Colonic mucosa (tissue), 4 donors: ENCODE results near the gene FBXO44. TPM values are rescaled to one million over a fixed set of nuclear protein-coding genes. Genes with fewer than 3 reads are reported as not detected.
A peak's percentile ranks its signal among the peaks of the same experiment; 100 is the strongest.
"Not testable (repeated sequence)": the region's sequence is repeated elsewhere in the genome, so short reads cannot be mapped to it uniquely, and the experiment has no call there.

Experiments used
- DNase-seq: peaks from one replicate; pipeline ENCODE4 v3.0.0-alpha.2; 2020
- H3K27ac ChIP-seq: fragments of 200-600 bp; one replicate; pipeline ENCODE4 v1.8.0; 2021
- H3K27me3 ChIP-seq: fragments of 200-600 bp; one replicate; pipeline ENCODE4 v1.8.0; 2021
- H3K36me3 ChIP-seq: fragments of 200-600 bp; one replicate; pipeline ENCODE4 v1.8.0; 2021
- H3K4me1 ChIP-seq: fragments of 200-600 bp; one replicate; pipeline ENCODE4 v1.8.0; 2021; ENCODE audit warnings: mild to moderate bottlenecking
- H3K4me3 ChIP-seq: fragments of 200-600 bp; one replicate; pipeline ENCODE4 v1.8.0; 2021
- H3K9ac ChIP-seq, 2 donors: one replicate each; pipeline ENCODE4 v1.7.0; 2013; ENCODE audit warnings: control low read depth in 2 of 2, low read depth in 2 of 2, low read length in 2 of 2
- H3K9me3 ChIP-seq: fragments of 200-600 bp; one replicate; pipeline ENCODE4 v1.8.0; 2021
- intact Hi-C: fragments of 100-400 bp; cut with DNase I; formaldehyde crosslinking; loops from one replicate; pipeline ENCODE4 v1.14.1; 2022
- total RNA-seq, 2 donors: library from RNA; stranded (reverse); fragmentation: NEBNext Ultra II Directional in 1 of 2; extraction: Animal tissue kit (Norgen Biotek cat#: 25700) in 1 of 2; gene quantifications; one replicate each; pipeline ENCODE4 v1.2.1, GENCODE V29; 2021
- TF ChIP-seq, protein P1 (sequence below): fragments of 200-600 bp; IDR thresholded peaks from one replicate; pipeline ENCODE4 v1.8.0; 2022; ENCODE audit warnings: antibody characterized with exemption, mild to moderate bottlenecking
- donor health status: healthy.
- donor health status: DM: no; HTN: no; CAD: no.
- donor health status: DM: no; HTN: no; CAD: no.

The FBXO44 gene
- total RNA-seq, 2 donors from 2014 or later, result 5.3 to 7.5 TPM

DNA sequence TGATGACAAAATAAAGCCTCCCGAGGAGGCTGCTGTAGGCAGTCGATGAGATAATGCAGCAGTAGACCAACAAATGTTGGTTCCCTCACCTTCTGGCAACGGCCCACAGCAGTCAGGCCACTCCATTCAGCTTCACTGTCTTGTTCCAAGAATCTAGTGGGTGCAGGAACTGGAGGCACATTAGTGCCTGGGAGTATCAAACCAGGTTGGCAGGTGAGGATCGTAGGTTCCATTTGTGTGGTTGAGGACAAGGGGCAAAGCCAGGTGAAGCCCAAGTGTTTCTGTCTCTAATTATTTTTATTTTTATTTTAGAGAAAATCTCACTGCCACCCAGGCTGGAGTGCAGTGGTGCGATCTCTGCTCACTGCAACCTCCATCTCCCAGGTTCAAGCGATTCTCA is 13.7 kb upstream of the FBXO44 start:
- TF ChIP-seq, protein P1, sequence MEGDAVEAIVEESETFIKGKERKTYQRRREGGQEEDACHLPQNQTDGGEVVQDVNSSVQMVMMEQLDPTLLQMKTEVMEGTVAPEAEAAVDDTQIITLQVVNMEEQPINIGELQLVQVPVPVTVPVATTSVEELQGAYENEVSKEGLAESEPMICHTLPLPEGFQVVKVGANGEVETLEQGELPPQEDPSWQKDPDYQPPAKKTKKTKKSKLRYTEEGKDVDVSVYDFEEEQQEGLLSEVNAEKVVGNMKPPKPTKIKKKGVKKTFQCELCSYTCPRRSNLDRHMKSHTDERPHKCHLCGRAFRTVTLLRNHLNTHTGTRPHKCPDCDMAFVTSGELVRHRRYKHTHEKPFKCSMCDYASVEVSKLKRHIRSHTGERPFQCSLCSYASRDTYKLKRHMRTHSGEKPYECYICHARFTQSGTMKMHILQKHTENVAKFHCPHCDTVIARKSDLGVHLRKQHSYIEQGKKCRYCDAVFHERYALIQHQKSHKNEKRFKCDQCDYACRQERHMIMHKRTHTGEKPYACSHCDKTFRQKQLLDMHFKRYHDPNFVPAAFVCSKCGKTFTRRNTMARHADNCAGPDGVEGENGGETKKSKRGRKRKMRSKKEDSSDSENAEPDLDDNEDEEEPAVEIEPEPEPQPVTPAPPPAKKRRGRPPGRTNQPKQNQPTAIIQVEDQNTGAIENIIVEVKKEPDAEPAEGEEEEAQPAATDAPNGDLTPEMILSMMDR, result no peak
- Histone ChIP-seq H3K36me3 (no peaks in the 10 kb centered on the region), H3K27ac (no peak overlapping the region), H3K27me3 (no peaks in the 10 kb centered on the region), H3K4me1 (no peaks in the 10 kb centered on the region), H3K9ac (no peak overlapping the region), H3K4me3 (no peak overlapping the region), H3K9me3 (no peaks in the 10 kb centered on the region)
- no peak for DNase-seq
- intact Hi-C loops, result loop anchor here (5.0 kb wide), 3 partner anchors 304 to 604 kb away; no protein-coding TSS in a partner anchor

DNA sequence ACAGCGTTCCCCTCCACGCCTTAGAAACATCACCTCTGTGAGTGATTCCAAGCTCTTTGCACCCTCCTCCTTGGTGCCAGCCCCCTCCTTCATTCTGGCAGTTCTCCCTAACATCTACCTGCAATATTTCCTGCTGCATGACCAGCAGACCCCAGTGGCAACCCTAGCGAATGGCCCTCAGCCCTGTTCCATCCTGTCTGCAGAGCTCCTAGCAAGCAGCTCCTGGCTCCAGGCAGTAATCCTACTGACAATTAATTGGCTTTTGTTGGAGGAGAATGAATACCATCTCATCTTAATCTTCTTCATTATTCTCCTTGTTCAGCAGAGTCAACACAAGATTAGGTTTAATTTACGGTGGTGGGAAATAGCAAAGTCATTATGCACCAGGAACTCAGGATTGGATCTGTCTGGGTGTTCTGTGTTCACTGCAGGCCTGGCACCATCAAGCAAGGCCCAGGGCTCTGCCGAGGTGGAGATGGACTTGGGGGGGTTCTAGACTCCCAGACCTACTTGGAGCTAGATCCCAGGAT is 12.8 kb upstream of the FBXO44 start:
- no peak overlapping the region for H3K27ac ChIP-seq
- H3K4me3 ChIP-seq, result no peak overlapping the region
- TF ChIP-seq, protein P1, result no peak
- H3K27me3 ChIP-seq, result no peaks in the 10 kb centered on the region
- H3K9ac ChIP-seq, result no peak overlapping the region
- no peaks in the 10 kb centered on the region for H3K9me3 ChIP-seq
- no peaks in the 10 kb centered on the region for H3K36me3 ChIP-seq
- no peak for DNase-seq
- H3K4me1 ChIP-seq, result no peaks in the 10 kb centered on the region
- intact Hi-C loops, result loop anchor here (5.0 kb wide), 3 partner anchors 305 to 605 kb away; no protein-coding TSS in a partner anchor

DNA sequence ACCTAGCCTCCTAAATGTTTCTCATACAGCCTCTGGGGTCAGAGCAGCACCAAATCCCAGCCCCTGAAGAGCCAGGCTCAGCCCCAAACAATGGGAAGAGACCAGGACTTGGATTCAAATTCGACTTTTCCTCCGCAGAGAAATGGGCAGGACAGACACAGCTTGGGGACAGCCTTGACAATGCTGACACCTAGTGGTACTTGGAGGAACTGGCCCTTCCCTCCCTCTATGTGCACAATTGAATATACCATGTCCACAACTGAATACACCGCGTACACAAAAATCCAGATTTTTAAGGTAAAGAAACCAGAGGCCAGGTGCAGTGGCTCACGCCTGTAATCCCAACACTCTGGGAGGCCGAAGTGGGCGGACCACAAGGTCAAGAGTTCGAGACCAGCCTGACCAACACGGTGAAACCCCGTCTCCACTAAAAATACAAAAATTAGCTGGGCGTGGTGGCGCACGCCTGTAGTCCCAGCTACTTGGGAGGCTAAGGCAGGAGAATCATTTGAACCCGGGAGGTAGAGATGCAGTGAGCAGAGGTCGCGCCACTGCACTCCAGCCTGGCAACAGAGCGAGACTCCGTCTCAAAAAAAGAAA is 12.2 kb upstream of the FBXO44 start:
- TF ChIP-seq, protein P1, result peak; percentile 92
- not testable (repeated sequence) for H3K27ac ChIP-seq, H3K27me3 ChIP-seq, H3K9ac ChIP-seq, H3K9me3 ChIP-seq, H3K36me3 ChIP-seq, H3K4me1 ChIP-seq, H3K4me3 ChIP-seq
- intact Hi-C loops, result loop anchor here (5.0 kb wide), 3 partner anchors 305 to 605 kb away; no protein-coding TSS in a partner anchor
- DNase-seq, result peak; percentile 69

DNA sequence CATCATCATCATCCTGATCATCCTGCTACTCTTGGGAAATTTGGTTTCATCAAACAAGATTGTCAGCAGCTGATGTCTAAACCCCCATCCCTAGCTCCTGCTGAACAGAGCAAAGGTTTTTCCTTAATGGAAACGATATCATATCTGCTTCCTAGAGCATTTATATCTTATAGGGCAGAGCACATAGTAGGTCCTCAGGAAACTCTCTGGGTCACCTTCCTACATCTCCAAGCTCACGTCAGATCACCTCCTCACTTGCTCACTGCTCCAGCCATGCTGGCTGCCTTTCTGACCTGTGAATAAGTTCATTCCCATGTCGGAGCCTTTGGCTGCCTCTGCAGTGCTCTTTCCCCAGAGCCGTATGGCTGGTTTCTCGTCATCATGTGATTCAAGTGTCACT is 10.9 kb upstream of the FBXO44 start:
- DNase-seq, result no peak
- H3K4me1 ChIP-seq, result no peaks in the 10 kb centered on the region
- H3K9me3 ChIP-seq, result no peaks in the 10 kb centered on the region
- intact Hi-C loops, result loop anchor here (5.0 kb wide), 3 partner anchors 306 to 606 kb away; no protein-coding TSS in a partner anchor
- no peak overlapping the region for H3K27ac ChIP-seq
- H3K4me3 ChIP-seq, result no peak overlapping the region
- no peaks in the 10 kb centered on the region for H3K27me3 ChIP-seq
- TF ChIP-seq, protein P1, result no peak
- no peak overlapping the region for H3K9ac ChIP-seq
- no peaks in the 10 kb centered on the region for H3K36me3 ChIP-seq

DNA sequence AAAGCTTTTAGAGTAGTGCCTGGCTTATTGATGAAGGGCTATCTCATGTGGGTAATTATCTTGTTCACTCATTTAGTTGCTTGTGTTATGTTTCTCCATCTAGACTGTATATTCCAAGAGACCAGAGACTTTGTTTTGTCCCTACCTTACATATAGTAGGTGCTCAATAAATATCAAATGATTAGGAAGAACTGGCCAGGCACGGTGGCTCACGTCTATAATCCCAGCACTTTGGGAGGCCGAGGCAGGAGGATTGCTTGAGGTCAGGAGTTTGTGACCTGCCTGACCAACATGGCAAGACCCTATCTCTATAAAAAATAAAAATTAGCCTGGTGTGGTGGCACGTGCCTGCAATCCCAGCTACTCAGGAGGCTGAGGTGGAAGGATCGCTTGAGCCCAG is 9.4 kb upstream of the FBXO44 start:
- no peaks in the 10 kb centered on the region for H3K27me3 ChIP-seq
- intact Hi-C loops, result no loop called here

More for the DNA sequence above, 9.4 kb upstream of the FBXO44 start:
- Histone ChIP-seq H3K9ac (no peak overlapping the region), H3K4me1 (peaks cover 3% of the 10 kb centered on the region), H3K9me3 (no peaks in the 10 kb centered on the region), H3K36me3 (no peaks in the 10 kb centered on the region), H3K27ac (no peak overlapping the region), H3K4me3 (no peak overlapping the region)
- no peak for DNase-seq
- TF ChIP-seq, protein P1, result no peak
